Astrocyte of the cerebellum (primary cell): ENCODE measurements around the gene PUSL1.

ENCODE experiments used
- DNase-seq: peaks from one replicate; pipeline ENCODE4 v3.0.0-alpha.2; 2011; ENCODE audit warnings: low read depth
- H3K4me3 ChIP-seq: 2 replicates; pipeline ENCODE4 v1.5.1; 2011; ENCODE audit warnings: mild to moderate bottlenecking, low read depth, low read length, moderate library complexity
- CTCF ChIP-seq: IDR thresholded peaks from 2 replicates; pipeline ENCODE4 v1.5.1; 2012; ENCODE audit warnings: low read length, low read depth, moderate library complexity, mild to moderate bottlenecking; ENCODE audit errors: missing control alignments
- in situ Hi-C: cut with HindIII; loops from 2 replicates; pipeline ENCODE4 v1.10.0; 2017; ENCODE audit warnings: low sequenced_read_pairs

Gene PUSL1

GRCh38 chr1:1278620-1279019 lies 29.8 kb upstream of the PUSL1 start:
- TF ChIP-seq CTCF = no peak
- in situ Hi-C loops = loop anchor here (25.0 kb wide), 1 partner anchor 141 kb away; no protein-coding TSS in a partner anchor
- DNase-seq = no peak
- no peak overlapping the region for H3K4me3 ChIP-seq

- no peak for TF ChIP-seq CTCF
- no peak overlapping the region for H3K4me3 ChIP-seq
- in situ Hi-C loops = loop anchor here (25.0 kb wide), 1 partner anchor 142 kb away; no protein-coding TSS in a partner anchor
- no peak for DNase-seq
These were observed 29.4 kb upstream of the PUSL1 start for GRCh38 chr1:1279028-1279427.

- no peak overlapping the region for H3K4me3 ChIP-seq
- in situ Hi-C loops = loop anchor here (25.0 kb wide), 1 partner anchor 144 kb away; no protein-coding TSS in a partner anchor
- TF ChIP-seq CTCF = no peak
- no peak for DNase-seq
These were observed 27.5 kb upstream of the PUSL1 start for GRCh38 chr1:1280782-1281481.

- no peak overlapping the region for H3K4me3 ChIP-seq
- no peak for TF ChIP-seq CTCF
- DNase-seq = no peak
- in situ Hi-C loops = loop anchor here (25.0 kb wide), 1 partner anchor 144 kb away; no protein-coding TSS in a partner anchor
These were observed 26.7 kb upstream of the PUSL1 start for GRCh38 chr1:1281533-1282321.

DNA sequence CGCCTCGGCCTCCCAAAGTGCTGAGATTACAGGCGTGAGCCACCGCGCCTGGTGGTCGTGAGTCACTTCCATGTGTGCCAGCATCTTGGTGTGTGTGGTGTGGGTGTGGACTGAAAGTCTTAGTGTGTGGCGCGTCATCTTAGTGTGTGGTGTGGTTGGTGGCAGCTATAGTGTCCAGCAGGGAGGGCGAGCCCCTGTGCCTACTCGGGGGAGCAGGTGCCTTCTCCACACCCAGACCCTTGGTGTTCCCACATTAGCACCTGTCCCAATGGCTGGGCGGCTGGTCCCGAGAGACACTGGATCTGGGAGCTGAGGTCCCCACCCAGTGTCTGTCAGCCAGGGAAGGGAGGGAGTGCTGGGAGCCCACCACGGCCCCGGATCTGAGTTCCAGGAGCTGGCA lies 25.4 kb upstream of the PUSL1 start:
- TF ChIP-seq CTCF = no peak
- no peak for DNase-seq
- in situ Hi-C loops = loop anchor here (25.0 kb wide), 1 partner anchor 146 kb away; no protein-coding TSS in a partner anchor
- no peak overlapping the region for H3K4me3 ChIP-seq

DNA sequence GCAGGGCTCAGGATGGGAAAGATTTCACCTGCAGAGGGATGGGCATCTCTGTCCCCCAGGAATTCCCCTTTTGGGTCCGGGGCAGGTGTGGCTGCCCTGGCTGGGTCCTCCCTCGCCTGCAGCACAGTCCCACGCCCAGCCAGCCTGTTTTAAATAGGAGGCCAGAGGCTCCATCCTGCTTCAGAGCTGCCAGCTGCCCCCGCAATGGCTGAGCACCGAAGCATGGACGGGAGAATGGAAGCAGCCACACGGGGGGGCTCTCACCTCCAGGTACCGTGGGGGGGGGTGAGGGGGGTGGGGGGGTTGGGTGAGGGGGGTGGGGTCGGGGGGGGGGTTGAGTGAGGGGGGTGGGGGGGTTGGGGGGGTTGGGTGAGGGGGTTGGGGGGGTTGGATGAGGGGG lies 24.6 kb upstream of the PUSL1 start:
- in situ Hi-C loops = loop anchor here (25.0 kb wide), 1 partner anchor 147 kb away; no protein-coding TSS in a partner anchor
- H3K4me3 ChIP-seq = no peak overlapping the region
- DNase-seq = no peak
- no peak for TF ChIP-seq CTCF
